Ectodermal cell (in vitro differentiated cells): Measurements from ENCODE around the gene PARVA.
"Not testable (repeated sequence)": the region's sequence is repeated elsewhere in the genome, so short reads cannot be mapped to it uniquely, and the experiment has no call there.

ENCODE experiments used
- H3K27ac ChIP-seq: 2 replicates; pipeline ENCODE4 v1.7.0; 2013; ENCODE audit warnings: mild to moderate bottlenecking, low read depth, low read length; ENCODE audit not compliant: insufficient read depth, poor library complexity, severe bottlenecking
- H3K27me3 ChIP-seq: 2 replicates; pipeline ENCODE4 v1.7.0; 2013; ENCODE audit warnings: mild to moderate bottlenecking, low read length; ENCODE audit not compliant: insufficient read depth, control insufficient read depth, poor library complexity, severe bottlenecking
- H3K36me3 ChIP-seq: one replicate; pipeline ENCODE4 v1.7.0; 2013; ENCODE audit warnings: low read length; ENCODE audit not compliant: control insufficient read depth, insufficient read depth
- H3K4me1 ChIP-seq: one replicate; pipeline ENCODE4 v1.7.0; 2013; ENCODE audit warnings: low read length; ENCODE audit not compliant: control insufficient read depth, insufficient read depth
- H3K4me3 ChIP-seq: 2 replicates; pipeline ENCODE4 v1.7.0; 2013; ENCODE audit warnings: low read depth, low read length, control low read depth; ENCODE audit not compliant: insufficient read depth
- H3K9me3 ChIP-seq: 2 replicates; pipeline ENCODE4 v1.7.0; 2013; ENCODE audit warnings: mild to moderate bottlenecking, low read length, moderate library complexity; ENCODE audit not compliant: control insufficient read depth
- WGBS, 2 experiments: methylation state at CpG; one replicate each; pipeline ENCODE4 v1.1.7; 2013; ENCODE audit warnings: missing lambda C conversion rate in 2 of 2; 5-methylcytosine and 5-hydroxymethylcytosine counted together

PARVA gene

DNA sequence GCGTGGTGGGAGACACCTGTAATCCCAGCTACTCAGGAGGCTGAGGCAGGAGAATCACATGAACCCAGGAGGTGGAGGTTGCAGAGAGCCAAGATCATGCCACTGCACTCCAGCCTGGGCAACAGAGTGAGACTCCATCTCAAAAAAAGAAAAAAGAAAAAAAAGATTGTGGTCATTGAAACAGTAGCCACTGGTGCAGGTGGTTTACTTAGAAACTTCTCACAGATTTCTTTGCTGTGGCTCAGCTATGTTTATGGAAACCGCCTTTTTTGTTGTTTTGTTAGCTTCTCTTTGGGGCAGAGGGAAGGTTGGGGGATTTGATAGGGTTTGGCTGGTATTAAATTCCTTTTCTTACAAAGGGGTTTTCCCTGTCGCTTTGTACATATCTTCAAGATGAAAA lies 19.7 kb upstream of the PARVA start:
- not testable (repeated sequence) for H3K36me3 ChIP-seq, H3K9me3 ChIP-seq, H3K4me3 ChIP-seq, H3K4me1 ChIP-seq, H3K27ac ChIP-seq, H3K27me3 ChIP-seq
- 94 to 97% methylated on average over 3 of the region's 3 CpGs for WGBS, 2 experiments

DNA sequence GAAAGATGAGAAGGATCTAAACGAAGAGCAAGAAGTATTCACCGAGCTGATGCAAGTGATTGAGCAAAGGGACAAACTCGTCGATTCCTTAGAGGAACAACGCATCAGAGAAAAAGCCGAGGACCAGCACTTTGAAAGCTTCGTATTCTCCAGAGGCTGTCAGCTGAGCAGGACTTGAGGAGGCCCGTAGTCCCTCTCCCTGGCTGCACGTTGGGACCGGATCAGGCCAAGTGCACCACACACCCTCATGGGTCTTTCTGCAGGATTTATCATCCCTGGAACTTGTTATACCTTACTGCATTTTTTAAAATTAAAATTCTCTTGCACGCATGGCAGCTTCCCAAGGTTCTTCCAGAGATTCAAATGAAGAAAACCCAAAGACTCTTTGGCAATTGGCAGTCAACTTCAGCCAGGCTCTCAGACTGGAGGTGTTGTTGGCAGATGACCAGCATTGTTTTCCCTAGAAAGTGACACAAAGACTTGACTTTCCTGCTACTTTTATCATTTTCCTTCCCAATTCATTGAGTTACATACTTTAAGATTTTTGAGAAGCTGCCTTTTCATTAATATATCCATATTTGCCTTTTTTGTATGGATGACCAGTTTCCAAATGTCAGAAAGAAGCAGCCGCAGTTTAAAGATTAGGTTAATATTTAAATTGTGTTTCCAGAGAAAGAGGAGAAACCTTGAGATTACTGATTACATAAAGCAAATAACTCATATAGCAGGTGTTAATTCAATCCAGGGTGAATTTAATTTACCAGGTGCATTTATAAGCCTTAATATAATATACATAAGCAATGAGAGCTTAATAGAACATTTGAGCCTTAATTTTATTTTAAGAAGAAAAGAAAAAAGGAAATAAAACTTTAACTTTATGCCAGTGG lies 18.8 kb upstream of the PARVA start:
- Histone ChIP-seq H3K36me3 (no peaks in the 10 kb centered on the region), H3K9me3 (no peaks in the 10 kb centered on the region), H3K4me3 (no peak overlapping the region), H3K27ac (no peak overlapping the region), H3K4me1 (peaks cover 3% of the 10 kb centered on the region), H3K27me3 (no peaks in the 10 kb centered on the region)
- WGBS, 2 experiments, result 92 to 93% methylated on average over 11 to 12 of the region's 12 CpGs

DNA sequence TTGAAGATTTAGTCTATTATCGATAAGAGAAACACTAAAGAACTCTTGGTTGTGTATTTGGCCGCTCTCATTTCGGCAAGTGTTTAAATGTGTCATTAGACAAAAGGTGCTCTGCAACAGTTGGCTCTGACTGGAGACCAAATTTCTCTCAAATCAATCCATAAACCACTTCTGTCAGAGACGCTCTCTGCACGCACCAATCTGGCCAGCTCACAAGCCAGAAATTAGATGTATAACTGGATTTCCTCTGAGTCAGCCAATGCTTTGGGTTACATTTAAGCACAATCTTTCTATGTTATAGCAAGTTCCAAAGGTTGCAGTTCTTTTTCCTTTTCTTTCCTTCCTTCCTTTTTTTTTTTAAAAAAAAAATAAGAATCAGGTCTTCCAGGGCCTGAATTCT lies 17.6 kb upstream of the PARVA start:
- 94 to 97% methylated on average over 5 of the region's 5 CpGs for WGBS, 2 experiments
- H3K27ac ChIP-seq, result no peak overlapping the region
- no peaks in the 10 kb centered on the region for H3K9me3 ChIP-seq

DNA sequence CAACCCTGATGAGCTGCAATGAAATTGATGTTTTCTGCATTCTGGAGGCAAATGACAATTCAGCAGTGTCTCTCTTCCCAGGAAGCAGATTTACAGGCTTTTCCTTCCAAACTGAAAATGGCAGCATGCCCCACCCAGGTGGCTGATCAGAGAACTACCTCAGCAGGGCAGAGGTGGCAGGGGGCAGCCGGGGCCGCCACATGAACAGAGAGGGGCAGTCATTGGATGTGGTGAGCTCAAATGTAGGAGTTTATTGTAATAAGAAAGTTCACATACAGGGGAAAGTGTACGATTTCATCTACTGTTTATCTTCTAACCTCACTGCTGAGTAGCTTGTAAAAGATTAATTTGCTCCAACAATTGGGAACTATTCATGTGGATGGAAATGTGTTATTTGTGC lies 15.7 kb upstream of the PARVA start:
- 87% methylated on average over 3 of the region's 3 CpGs for WGBS, 2 experiments
- no peak overlapping the region for H3K4me3 ChIP-seq
- no peaks in the 10 kb centered on the region for H3K36me3 ChIP-seq
- H3K4me1 ChIP-seq, result peaks cover 6% of the 10 kb centered on the region
- H3K9me3 ChIP-seq, result no peaks in the 10 kb centered on the region
- no peak overlapping the region for H3K27ac ChIP-seq
- no peaks in the 10 kb centered on the region for H3K27me3 ChIP-seq

More for the DNA sequence above, 17.6 kb upstream of the PARVA start:
- peaks cover 3% of the 10 kb centered on the region for H3K4me1 ChIP-seq
- H3K27me3 ChIP-seq, result no peaks in the 10 kb centered on the region
- H3K4me3 ChIP-seq, result no peak overlapping the region
- H3K36me3 ChIP-seq, result no peaks in the 10 kb centered on the region

DNA sequence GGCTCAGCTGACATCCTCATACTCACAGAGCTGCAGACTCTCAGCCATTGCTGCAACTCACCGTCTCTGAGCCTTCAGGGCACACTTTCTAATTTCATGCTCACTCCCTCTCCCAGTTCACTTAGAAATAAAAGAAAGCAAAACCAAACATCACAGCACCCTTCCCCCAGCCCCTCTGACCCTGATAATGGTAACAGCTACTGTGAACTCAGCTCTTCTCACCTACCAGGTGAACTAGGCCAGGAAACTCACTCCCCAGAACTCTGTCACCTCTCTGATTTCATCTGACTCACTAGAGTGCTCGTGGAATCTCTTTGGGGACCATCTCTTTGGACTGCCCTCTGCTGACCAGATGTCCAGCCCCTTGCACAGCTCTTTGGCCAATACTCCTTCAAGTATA lies 14.5 kb upstream of the PARVA start:
- WGBS, 2 experiments, result 40 to 41% methylated on average over 2 of the region's 2 CpGs

DNA sequence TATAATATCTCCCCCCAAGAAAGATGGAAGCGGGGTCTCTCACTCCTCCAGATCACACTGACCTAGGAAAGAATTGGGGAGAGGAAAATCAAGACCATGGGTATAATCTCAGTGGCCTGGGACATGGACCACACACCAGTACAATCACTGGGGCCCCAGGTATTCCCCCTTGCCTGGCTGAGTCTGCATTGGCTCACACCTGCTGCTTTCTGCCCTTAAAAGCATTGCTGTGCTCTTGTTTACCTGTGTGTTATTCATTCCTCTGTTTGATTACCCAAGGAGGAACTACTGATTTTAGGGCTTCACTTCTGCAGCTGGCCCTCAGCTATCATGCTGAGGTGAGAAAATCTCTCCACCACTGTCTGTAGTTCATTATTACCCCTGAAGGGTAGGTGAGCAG lies 14.0 kb upstream of the PARVA start:
- Histone ChIP-seq H3K9me3 (no peaks in the 10 kb centered on the region), H3K36me3 (no peaks in the 10 kb centered on the region), H3K4me3 (no peak overlapping the region), H3K4me1 (peaks cover 3% of the 10 kb centered on the region), H3K27ac (no peak overlapping the region), H3K27me3 (no peaks in the 10 kb centered on the region)
- WGBS, 2 experiments, result 96 to 100% methylated on average over 1 of the region's 1 CpG

More for the DNA sequence above, 14.5 kb upstream of the PARVA start:
- no peaks in the 10 kb centered on the region for H3K36me3 ChIP-seq
- peaks cover 3% of the 10 kb centered on the region for H3K4me1 ChIP-seq
- no peaks in the 10 kb centered on the region for H3K9me3 ChIP-seq
- H3K27ac ChIP-seq, result no peak overlapping the region
- no peak overlapping the region for H3K4me3 ChIP-seq
- H3K27me3 ChIP-seq, result no peaks in the 10 kb centered on the region

DNA sequence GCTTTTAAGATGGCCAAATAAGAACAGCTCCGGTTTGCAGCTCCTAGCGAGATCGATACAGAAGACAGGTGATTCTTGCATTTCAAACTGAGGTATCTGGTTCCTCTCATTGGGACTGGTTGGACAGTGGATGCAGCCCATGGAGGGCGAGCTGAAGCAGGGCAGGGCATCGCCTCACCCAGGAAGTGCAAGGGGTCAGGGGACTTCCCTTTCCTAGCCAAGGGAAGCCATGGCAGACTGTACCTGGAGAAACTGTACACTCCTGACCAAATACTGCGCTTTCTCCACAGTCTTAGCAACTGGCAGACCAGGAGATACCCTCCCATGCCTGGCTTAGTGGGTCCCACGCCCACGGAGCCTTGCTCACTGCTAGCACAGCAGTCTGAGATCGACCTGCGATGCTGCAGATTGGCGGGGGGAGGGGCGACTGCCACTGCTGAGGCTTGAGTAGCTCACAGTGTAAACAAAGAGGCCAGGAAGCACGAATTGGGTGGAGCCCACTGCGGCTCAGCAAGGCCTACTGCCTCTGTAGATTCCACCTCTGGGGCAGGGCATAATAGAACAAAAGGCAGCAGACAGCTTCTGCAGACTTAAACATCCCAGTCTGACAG lies 11.3 kb upstream of the PARVA start:
- H3K27me3 ChIP-seq, H3K27ac ChIP-seq: not testable (repeated sequence)
- WGBS, 2 experiments, result 47 to 50% methylated on average over 14 of the region's 14 CpGs

DNA sequence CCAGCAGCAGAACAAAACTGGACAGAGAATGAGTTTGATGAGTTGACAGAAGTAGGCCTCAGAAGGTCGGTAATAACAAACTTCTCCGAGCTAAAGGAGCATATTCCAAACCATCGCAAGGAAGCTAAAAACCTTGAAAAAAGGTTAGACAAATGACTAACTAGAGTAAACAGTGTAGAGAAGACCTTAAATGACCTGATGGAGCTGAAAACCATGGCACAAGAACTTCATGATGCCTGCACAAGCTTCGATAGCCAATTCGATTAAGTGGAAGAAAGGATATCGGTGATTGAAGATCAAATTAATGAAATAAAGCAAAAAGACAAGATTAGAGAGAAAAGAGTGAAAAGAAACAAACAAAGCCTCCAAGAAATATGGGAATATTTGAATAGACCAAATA lies 10.3 kb upstream of the PARVA start:
- not testable (repeated sequence) for H3K36me3 ChIP-seq, H3K9me3 ChIP-seq, H3K27me3 ChIP-seq, H3K27ac ChIP-seq, H3K4me3 ChIP-seq, H3K4me1 ChIP-seq
- 95 to 96% methylated on average over 6 of the region's 6 CpGs for WGBS, 2 experiments

More for the DNA sequence above, 11.3 kb upstream of the PARVA start:
- H3K9me3 ChIP-seq, H3K36me3 ChIP-seq, H3K4me1 ChIP-seq, H3K4me3 ChIP-seq: not testable (repeated sequence)

DNA sequence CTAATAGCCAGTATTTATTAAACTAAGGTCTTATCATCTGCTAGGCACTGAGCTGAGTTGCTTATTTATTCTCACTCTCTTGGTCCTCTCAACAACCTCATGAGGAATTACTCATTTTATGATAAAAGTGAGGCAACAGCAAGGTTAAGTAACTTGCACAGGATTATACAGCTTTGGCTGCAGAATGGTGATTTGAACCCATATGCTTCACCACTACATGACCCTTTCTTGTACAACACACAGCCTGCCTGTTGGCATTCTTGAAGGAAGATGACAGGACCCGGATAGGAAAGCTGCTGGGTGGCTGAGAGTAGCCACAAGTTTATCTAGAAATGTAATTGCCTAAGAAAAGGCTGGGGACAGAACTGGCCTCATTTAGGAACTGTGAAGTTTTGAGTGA lies 5.3 kb upstream of the PARVA start:
- no peaks in the 10 kb centered on the region for H3K4me1 ChIP-seq
- H3K4me3 ChIP-seq, result no peak overlapping the region
- H3K27ac ChIP-seq, result no peak overlapping the region
- peaks cover 14% of the 10 kb centered on the region for H3K27me3 ChIP-seq
- H3K9me3 ChIP-seq, result no peaks in the 10 kb centered on the region
- WGBS, 2 experiments, result 46 to 50% methylated on average over 1 of the region's 1 CpG
- H3K36me3 ChIP-seq, result no peaks in the 10 kb centered on the region

DNA sequence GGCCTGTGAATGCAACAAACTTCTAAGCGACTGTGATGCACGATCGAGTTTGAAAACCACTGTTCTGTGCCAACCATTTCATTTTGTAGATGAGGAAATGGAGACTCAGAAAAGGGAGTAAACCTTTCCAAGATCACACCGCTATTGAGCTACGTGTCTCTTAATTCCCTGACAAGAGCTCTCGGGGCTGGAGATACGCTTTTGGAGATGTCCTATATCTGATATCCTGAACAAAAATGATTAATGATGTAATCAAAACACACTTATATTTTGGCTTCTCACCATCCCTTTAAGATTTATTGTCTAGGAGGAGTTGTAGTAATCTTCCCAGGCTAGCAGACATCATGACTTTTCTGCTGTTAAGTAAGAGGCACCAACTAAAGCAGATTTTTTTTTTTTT lies 1.7 kb upstream of the PARVA start:
- Histone ChIP-seq H3K36me3 (no peaks in the 10 kb centered on the region), H3K4me1 (no peaks in the 10 kb centered on the region), H3K4me3 (no peak overlapping the region), H3K27me3 (peaks cover 14% of the 10 kb centered on the region), H3K9me3 (no peaks in the 10 kb centered on the region), H3K27ac (no peak overlapping the region)
- WGBS, 2 experiments, result 81 to 97% methylated on average over 6 to 7 of the region's 7 CpGs
